Chondrocyte (in vitro differentiated cells): ENCODE results near the gene SOHLH1. TPM values are rescaled to one million over a fixed set of nuclear protein-coding genes. Genes with fewer than 3 reads are reported as not detected.

Experiments used
- DNase-seq: peaks from one replicate; pipeline ENCODE4 v3.0.0; 2021; ENCODE audit warnings: mixed read lengths, low spot score
- H3K27ac Mint-ChIP-seq: one replicate; pipeline ENCODE4 v1.8.0; 2021; ENCODE audit warnings: mild to moderate bottlenecking, moderate library complexity, mixed read lengths; ENCODE audit not compliant: unreplicated experiment
- H3K27me3 Mint-ChIP-seq: 2 replicates; pipeline ENCODE4 v1.8.0; 2021; ENCODE audit warnings: low read depth, mixed read lengths
- H3K36me3 Mint-ChIP-seq: 2 replicates; pipeline ENCODE4 v1.8.0; 2021; ENCODE audit warnings: low read depth, mixed read lengths
- H3K4me1 Mint-ChIP-seq: 2 replicates; pipeline ENCODE4 v1.8.0; 2021; ENCODE audit warnings: low read depth, mild to moderate bottlenecking, mixed read lengths
- H3K4me3 Mint-ChIP-seq: one replicate; pipeline ENCODE4 v1.8.0; 2021; ENCODE audit warnings: mild to moderate bottlenecking, moderate library complexity, mixed read lengths; ENCODE audit not compliant: unreplicated experiment
- H3K9me3 Mint-ChIP-seq: 2 replicates; pipeline ENCODE4 v1.8.0; 2021; ENCODE audit warnings: low read depth, mixed read lengths
- total RNA-seq: library from RNA; stranded (reverse); gene quantifications from 3 replicates; pipeline ENCODE4 v1.2.1, GENCODE V29; 2021
- TF ChIP-seq, protein P1 (sequence below): fragments of 200-600 bp; sonication (generic); IDR thresholded peaks from 2 replicates; pipeline ENCODE4 v1.5.0; 2021; ENCODE audit warnings: antibody characterized with exemption, mild to moderate bottlenecking, moderate library complexity

Gene SOHLH1
- total RNA-seq, 1 donor from 2014 or later: not detected

DNA sequence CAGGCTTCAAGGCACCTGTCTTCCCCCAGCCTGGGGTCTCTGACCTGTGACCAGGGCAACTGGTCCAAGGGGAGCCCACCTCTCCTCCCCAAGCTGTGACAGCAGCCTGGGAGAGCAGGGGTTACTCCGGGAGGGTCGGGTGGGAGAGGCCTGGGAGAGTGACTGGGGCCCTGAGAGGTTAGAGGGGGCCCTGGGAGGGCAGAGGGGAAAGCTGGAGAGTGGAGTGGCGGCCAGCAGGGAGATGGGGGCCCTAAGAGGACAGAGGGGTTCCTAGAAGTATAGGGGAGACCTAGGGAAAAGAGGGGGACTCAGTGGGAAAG is 35.9 kb downstream of the SOHLH1 start:
- Mint-ChIP-seq H3K4me3 (no peak overlapping the region), H3K36me3 (no peaks in the 10 kb centered on the region), H3K27ac (no peak overlapping the region), H3K9me3 (peaks cover 1% of the 10 kb centered on the region), H3K4me1 (peaks cover 6% of the 10 kb centered on the region), H3K27me3 (peaks cover 9% of the 10 kb centered on the region)
- DNase-seq: no peak
- TF ChIP-seq, protein P1, sequence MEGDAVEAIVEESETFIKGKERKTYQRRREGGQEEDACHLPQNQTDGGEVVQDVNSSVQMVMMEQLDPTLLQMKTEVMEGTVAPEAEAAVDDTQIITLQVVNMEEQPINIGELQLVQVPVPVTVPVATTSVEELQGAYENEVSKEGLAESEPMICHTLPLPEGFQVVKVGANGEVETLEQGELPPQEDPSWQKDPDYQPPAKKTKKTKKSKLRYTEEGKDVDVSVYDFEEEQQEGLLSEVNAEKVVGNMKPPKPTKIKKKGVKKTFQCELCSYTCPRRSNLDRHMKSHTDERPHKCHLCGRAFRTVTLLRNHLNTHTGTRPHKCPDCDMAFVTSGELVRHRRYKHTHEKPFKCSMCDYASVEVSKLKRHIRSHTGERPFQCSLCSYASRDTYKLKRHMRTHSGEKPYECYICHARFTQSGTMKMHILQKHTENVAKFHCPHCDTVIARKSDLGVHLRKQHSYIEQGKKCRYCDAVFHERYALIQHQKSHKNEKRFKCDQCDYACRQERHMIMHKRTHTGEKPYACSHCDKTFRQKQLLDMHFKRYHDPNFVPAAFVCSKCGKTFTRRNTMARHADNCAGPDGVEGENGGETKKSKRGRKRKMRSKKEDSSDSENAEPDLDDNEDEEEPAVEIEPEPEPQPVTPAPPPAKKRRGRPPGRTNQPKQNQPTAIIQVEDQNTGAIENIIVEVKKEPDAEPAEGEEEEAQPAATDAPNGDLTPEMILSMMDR: no peak

DNA sequence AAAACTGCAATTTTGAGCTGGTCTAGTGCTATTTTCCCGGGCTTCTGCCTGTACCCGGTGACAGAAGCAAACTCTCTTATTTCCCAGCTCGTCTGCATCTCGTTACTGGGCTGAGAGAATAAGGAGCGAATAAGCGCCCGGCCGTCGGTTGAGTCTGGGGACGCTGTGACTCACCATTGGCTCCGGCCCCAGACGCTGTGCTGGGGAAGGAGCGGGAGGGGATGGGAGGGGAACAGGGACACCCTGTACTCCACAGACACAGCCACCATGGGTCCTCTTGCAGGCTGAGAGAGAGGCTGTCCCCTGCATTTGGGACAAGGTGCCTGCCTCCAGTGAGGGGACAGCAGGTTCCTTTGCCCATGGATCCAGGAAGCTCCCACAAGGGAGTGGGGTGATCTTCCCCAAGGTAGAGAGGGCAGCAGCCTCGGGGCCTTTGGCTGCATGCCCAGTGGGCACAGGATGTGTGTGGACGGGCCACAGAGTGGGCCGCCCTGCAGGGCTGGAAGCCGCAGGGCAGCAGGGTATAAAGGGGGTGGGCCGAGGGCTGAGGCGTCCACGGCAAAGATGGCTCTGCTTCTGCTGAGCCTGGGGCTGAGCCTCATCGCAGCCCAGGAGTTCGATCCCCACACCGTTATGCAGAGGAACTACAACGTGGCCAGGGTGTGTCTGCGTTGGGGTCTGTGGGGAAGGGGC is 36.4 kb downstream of the SOHLH1 start, which contains the start of gene LCN9:
Gene LCN9, plus strand, starts transcription at position 552 of the 693 bp plus-strand sequence. Its CDS starts 13 bp downstream, at position 565.
- Mint-ChIP-seq H3K9me3 (no peaks in the 10 kb centered on the region), H3K27me3 (peaks cover 7% of the 10 kb centered on the region), H3K27ac (no peak within 1 kb of the TSS), H3K4me1 (peaks cover 6% of the 10 kb centered on the region), H3K4me3 (no peak within 1 kb of the TSS), H3K36me3 (no peaks in the 10 kb centered on the region)
- DNase-seq: no peak
- TF ChIP-seq, protein P1: no peak

DNA sequence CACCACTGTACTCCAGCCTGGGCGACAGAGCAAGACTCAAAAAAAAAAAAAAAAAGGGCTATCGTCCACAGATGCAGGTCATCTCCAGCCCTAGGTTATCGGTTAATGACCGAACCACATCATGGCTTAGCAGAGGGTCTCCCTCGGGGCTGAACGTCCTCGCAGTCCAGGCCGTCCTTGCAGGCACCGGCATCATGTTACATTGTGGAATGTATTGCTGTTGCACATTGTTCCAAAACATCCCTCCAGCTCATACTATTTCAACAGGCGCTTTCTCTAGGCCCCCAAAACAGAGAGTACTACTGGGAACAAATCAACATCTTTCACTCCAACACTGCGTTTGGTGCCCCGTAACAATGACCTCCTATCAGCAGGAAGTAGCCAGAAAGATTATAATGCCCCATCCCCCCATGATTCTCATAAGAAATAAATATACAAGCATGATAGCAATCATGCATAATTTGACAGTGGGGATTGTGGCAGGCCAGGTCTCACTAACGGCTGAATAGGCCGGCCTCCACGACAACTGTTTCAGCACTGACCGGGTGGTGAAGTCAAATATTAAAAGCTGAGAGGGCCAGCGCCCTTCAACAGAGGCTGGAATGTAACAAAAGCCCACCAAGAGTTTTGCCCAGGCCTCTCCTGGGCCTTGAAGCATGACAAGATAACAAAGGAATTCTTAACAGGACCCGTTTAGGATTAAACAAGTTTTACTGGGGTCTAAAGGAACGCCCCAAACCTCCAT is 37.3 kb downstream of the SOHLH1 start:
- TF ChIP-seq, protein P1: no peak
- Mint-ChIP-seq H3K9me3 (no peaks in the 10 kb centered on the region), H3K27ac (no peak overlapping the region), H3K27me3 (peaks cover 7% of the 10 kb centered on the region), H3K4me1 (peaks cover 6% of the 10 kb centered on the region), H3K4me3 (no peak overlapping the region), H3K36me3 (no peaks in the 10 kb centered on the region)
- no peak for DNase-seq

DNA sequence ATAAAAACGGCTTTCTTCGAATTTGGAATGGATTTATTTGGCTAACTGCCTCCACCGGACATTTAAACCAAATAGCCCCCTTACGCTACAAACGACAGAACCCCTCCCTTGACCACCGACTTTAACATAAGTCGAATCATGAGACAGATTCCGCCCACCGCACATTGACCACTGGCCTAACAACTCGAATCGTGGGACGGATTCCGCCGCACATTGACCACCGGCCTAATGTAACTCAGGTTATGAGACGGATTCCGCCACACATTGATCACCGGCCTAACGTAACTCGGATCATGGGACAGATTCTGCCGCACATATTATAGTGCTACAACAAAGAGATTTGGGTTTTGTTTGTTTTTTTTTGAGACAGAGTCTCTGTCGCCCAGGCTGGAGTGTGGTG is 38.9 kb downstream of the SOHLH1 start:
- TF ChIP-seq, protein P1: no peak
- peaks cover 2% of the 10 kb centered on the region for H3K27me3 Mint-ChIP-seq
- no peak overlapping the region for H3K4me3 Mint-ChIP-seq
- H3K4me1 Mint-ChIP-seq: peaks cover 6% of the 10 kb centered on the region
- H3K36me3 Mint-ChIP-seq: no peaks in the 10 kb centered on the region
- no peaks in the 10 kb centered on the region for H3K9me3 Mint-ChIP-seq
- DNase-seq: no peak
- H3K27ac Mint-ChIP-seq: no peak overlapping the region

DNA sequence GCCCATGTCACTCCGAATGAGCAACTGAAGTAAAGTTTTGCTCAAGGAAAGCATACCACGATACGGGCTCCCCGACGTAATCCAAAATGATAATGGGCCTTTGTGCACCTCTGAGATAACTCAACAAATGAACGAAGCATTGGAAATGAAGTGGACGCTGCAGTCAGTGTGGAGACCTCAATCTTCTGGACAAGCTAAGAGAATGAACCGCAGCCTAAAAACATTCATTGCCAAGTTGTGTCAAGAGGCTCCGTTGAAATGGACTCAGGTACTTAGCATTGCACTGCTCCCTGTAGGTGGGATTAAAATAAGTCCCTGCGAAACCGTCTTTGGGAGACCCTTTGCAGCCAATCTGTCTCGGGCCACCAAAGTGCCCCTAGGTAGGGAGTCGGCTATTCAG is 40.0 kb downstream of the SOHLH1 start:
- no peak for DNase-seq
- TF ChIP-seq, protein P1: no peak
- Mint-ChIP-seq H3K27ac (no peak overlapping the region), H3K9me3 (no peaks in the 10 kb centered on the region), H3K27me3 (no peaks in the 10 kb centered on the region), H3K4me3 (no peak overlapping the region), H3K4me1 (peaks cover 6% of the 10 kb centered on the region), H3K36me3 (no peaks in the 10 kb centered on the region)
